ENCODE results near the gene PNMA8C.

DNA sequence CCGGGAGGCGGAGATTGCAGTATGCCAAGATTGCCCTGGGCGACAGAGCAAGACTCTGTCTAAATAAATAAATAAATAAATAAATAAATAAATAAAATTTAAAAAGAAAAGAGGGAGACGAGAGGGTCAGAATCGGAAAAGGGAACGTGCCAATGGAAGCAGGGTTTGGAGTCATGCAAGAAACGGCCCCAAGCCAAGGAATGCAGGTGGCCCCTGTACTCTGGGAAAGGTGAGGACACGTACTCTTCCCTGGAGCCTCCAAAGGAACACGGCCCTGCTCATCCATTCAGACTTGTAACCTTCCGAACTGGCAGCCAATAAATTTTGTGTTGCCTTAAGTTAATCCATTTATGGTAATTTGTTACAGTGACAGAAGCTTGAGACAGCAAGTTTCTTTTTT is 19.9 kb upstream of the PNMA8C start:
- TF ChIP-seq CTCF (IDR thresholded peaks at IDR 0.05; ENCODE audit: borderline replicate concordance, extremely low read depth, low read length, poor library complexity, severe bottlenecking) (no peak), EZH2 (IDR thresholded peaks at IDR 0.05; ENCODE audit: borderline replicate concordance, low read depth, low read length, severe bottlenecking) (no peak)

Measured in DND-41 (cell line).